WTC11 (cell line): ENCODE data around the gene SHLD1. TPM values are rescaled to one million over a fixed set of nuclear protein-coding genes. Genes with fewer than 3 reads are reported as not detected.

Experiments used
- ATAC-seq: fragments of 200-7000 bp; cut with Tn5 transposase; 2 replicates; pipeline ENCODE4 v1.10.0; 2021; ENCODE audit warnings: mild to moderate bottlenecking, moderate library complexity
- CTCF ChIA-PET: fragments of 300-600 bp; sonication (Branson Sonifier 250); formaldehyde crosslinking; loops from one replicate; lab custom pipeline; 2021; ENCODE audit warnings: antibody characterized with exemption; lab: Charles Lee
- POLR2A ChIA-PET: fragments of 350-600 bp; sonication (Branson Sonifier 250); formaldehyde crosslinking; loops from one replicate; lab custom pipeline; 2021; ENCODE audit warnings: antibody characterized with exemption; lab: Charles Lee
- DNase-seq: peaks from one replicate; pipeline ENCODE4 v3.0.0; 2021; ENCODE audit warnings: low spot score
- H3K27ac Mint-ChIP-seq: 2 replicates; pipeline ENCODE4 v1.8.0; 2021; ENCODE audit warnings: mixed read lengths
- H3K27me3 Mint-ChIP-seq: 2 replicates; pipeline ENCODE4 v1.8.0; 2021; ENCODE audit warnings: low read depth, mild to moderate bottlenecking, moderate library complexity, mixed read lengths
- H3K36me3 Mint-ChIP-seq: 2 replicates; pipeline ENCODE4 v1.8.0; 2021; ENCODE audit warnings: mixed read lengths
- H3K4me1 Mint-ChIP-seq: 2 replicates; pipeline ENCODE4 v1.8.0; 2022; ENCODE audit warnings: mixed read lengths
- H3K4me3 Mint-ChIP-seq: 2 replicates; pipeline ENCODE4 v1.8.0; 2021; ENCODE audit warnings: mild to moderate bottlenecking, moderate library complexity, mixed read lengths
- H3K9me3 Mint-ChIP-seq: 2 replicates; pipeline ENCODE4 v1.8.0; 2021; ENCODE audit warnings: mixed read lengths
- AFF4 ChIP-seq: sonication (generic); formaldehyde crosslinking; IDR thresholded peaks from 2 replicates; pipeline ENCODE4 v1.8.1; 2023; ENCODE audit warnings: mild to moderate bottlenecking, missing genetic modification reagents, borderline replicate concordance
- AR ChIP-seq: fragments of 250-450 bp; sonication (Bioruptor Pico); IDR thresholded peaks from 2 replicates; pipeline ENCODE4 v1.9.0; 2021; ENCODE audit warnings: mild to moderate bottlenecking
- ATF1 ChIP-seq: sonication (generic); formaldehyde crosslinking; IDR thresholded peaks from 2 replicates; pipeline ENCODE4 v1.8.1; 2023; ENCODE audit warnings: mild to moderate bottlenecking, moderate library complexity, missing genetic modification reagents
- CTCF ChIP-seq: fragments of 200-600 bp; IDR thresholded peaks from 2 replicates; pipeline ENCODE4 v1.8.0; 2022; ENCODE audit warnings: antibody characterized with exemption
- ESRRA ChIP-seq: sonication (generic); formaldehyde crosslinking; IDR thresholded peaks from 2 replicates; pipeline ENCODE4 v1.8.1; 2022; ENCODE audit warnings: mild to moderate bottlenecking, missing genetic modification reagents, borderline replicate concordance
- ETV6 ChIP-seq: sonication (generic); formaldehyde crosslinking; IDR thresholded peaks from 2 replicates; pipeline ENCODE4 v1.8.1; 2022; ENCODE audit warnings: mild to moderate bottlenecking, missing genetic modification reagents
- FOXJ3 ChIP-seq: sonication (generic); formaldehyde crosslinking; IDR thresholded peaks from 2 replicates; pipeline ENCODE4 v1.9.0; 2021; ENCODE audit warnings: missing genetic modification reagents, mild to moderate bottlenecking, borderline replicate concordance
- FOXP1 ChIP-seq: sonication (generic); formaldehyde crosslinking; IDR thresholded peaks from 2 replicates; pipeline ENCODE4 v1.8.0; 2022; ENCODE audit warnings: missing genetic modification reagents, mild to moderate bottlenecking, moderate library complexity, borderline replicate concordance
- MAX ChIP-seq: sonication (generic); formaldehyde crosslinking; IDR thresholded peaks from 2 replicates; pipeline ENCODE4 v1.8.0; 2022; ENCODE audit warnings: mild to moderate bottlenecking, missing genetic modification reagents
- NFE2L1 ChIP-seq: sonication (generic); formaldehyde crosslinking; IDR thresholded peaks from 2 replicates; pipeline ENCODE4 v1.8.1; 2023; ENCODE audit warnings: missing genetic modification reagents
- NR1H2 ChIP-seq: sonication (generic); formaldehyde crosslinking; IDR thresholded peaks from 2 replicates; pipeline ENCODE4 v1.9.0; 2021; ENCODE audit warnings: mild to moderate bottlenecking, moderate library complexity, missing genetic modification reagents
- NR3C1 ChIP-seq: sonication (generic); formaldehyde crosslinking; conservative IDR thresholded peaks from 2 replicates; pipeline ENCODE4 v1.8.1; 2023; ENCODE audit warnings: low read depth, mild to moderate bottlenecking, missing genetic modification reagents
- OVOL2 ChIP-seq: fragments of 250-450 bp; sonication (Bioruptor Pico); IDR thresholded peaks from 2 replicates; pipeline ENCODE4 v1.9.0; 2021; ENCODE audit warnings: mild to moderate bottlenecking, borderline replicate concordance
- RORB ChIP-seq: fragments of 250-450 bp; sonication (Bioruptor Pico); IDR thresholded peaks from 2 replicates; pipeline ENCODE4 v1.9.0; 2021; ENCODE audit warnings: mild to moderate bottlenecking
- ZMAT4 ChIP-seq: fragments of 250-450 bp; sonication (Bioruptor Pico); IDR thresholded peaks from 2 replicates; pipeline ENCODE4 v1.9.0; 2021; ENCODE audit warnings: mild to moderate bottlenecking
- ZNF121 ChIP-seq: sonication (generic); formaldehyde crosslinking; IDR thresholded peaks from 2 replicates; pipeline ENCODE4 v1.8.0; 2023; ENCODE audit warnings: missing genetic modification reagents
- ZNF219 ChIP-seq: sonication (generic); formaldehyde crosslinking; IDR thresholded peaks from 2 replicates; pipeline ENCODE4 v1.8.0; 2023; ENCODE audit warnings: missing genetic modification reagents, mild to moderate bottlenecking, borderline replicate concordance
- ZNF263 ChIP-seq: sonication (generic); formaldehyde crosslinking; IDR thresholded peaks from 2 replicates; pipeline ENCODE4 v1.8.1; 2022; ENCODE audit warnings: low read depth, mild to moderate bottlenecking, moderate library complexity, missing genetic modification reagents
- ZNF396 ChIP-seq: fragments of 250-450 bp; sonication (Bioruptor Pico); IDR thresholded peaks from 2 replicates; pipeline ENCODE4 v1.8.0; 2021; ENCODE audit warnings: mild to moderate bottlenecking, moderate library complexity, borderline replicate concordance
- ZNF423 ChIP-seq: fragments of 250-450 bp; sonication (Bioruptor Pico); IDR thresholded peaks from 2 replicates; pipeline ENCODE4 v2.1.2; 2022; ENCODE audit warnings: mild to moderate bottlenecking, moderate library complexity
- ZNF512 ChIP-seq: sonication (generic); formaldehyde crosslinking; IDR thresholded peaks from 2 replicates; pipeline ENCODE4 v1.8.1; 2022; ENCODE audit warnings: missing genetic modification reagents, borderline replicate concordance
- total RNA-seq: library from RNA; stranded (reverse); gene quantifications from 3 replicates; pipeline ENCODE4 v1.2.3, GENCODE V29; 2021

SHLD1 gene
- total RNA-seq, 1 experiment from 2014 or later, result 4.1 TPM

- DNase-seq (no peak), ATAC-seq (no peak)
- Mint-ChIP-seq H3K4me3 (no peak overlapping the region), H3K36me3 (no peaks in the 10 kb centered on the region), H3K4me1 (no peaks in the 10 kb centered on the region), H3K27ac (no peak overlapping the region), H3K27me3 (no peaks in the 10 kb centered on the region), H3K9me3 (peaks cover 8% of the 10 kb centered on the region)
- TF ChIP-seq ZNF121 (CRISPR knock-in tag), result no peak
- TF ChIP-seq ZNF263 (CRISPR knock-in tag), result no peak
- no peak for TF ChIP-seq ZNF512
- TF ChIP-seq OVOL2 (CRISPR knock-in tag), result no peak
- TF ChIP-seq ATF1, result no peak
- no peak for TF ChIP-seq NR1H2 (CRISPR knock-in tag)
- no peak for TF ChIP-seq AFF4
- no peak for TF ChIP-seq AR
- TF ChIP-seq FOXP1, result no peak
- TF ChIP-seq ZNF219, result no peak
- no peak for TF ChIP-seq ZMAT4 (CRISPR knock-in tag)
- no peak for TF ChIP-seq ZNF396 (CRISPR knock-in tag)
- TF ChIP-seq FOXJ3 (CRISPR knock-in tag), result no peak
- no peak for TF ChIP-seq RORB (CRISPR knock-in tag)
- CTCF ChIA-PET, result interaction anchor here (0.6 to 1.3 kb wide), 3 partner anchors 11 to 1296 kb away, joined by 3 to 5 read pairs (median 3); no protein-coding TSS in a partner anchor
- POLR2A ChIA-PET, result interaction anchor here (1.0 kb wide), 1 partner anchor 40 kb away, joined by 6 read pairs; no protein-coding TSS in a partner anchor
Measured at GRCh38 chr20:5836569-5836968, 86.4 kb downstream of the SHLD1 start.

- ChIA-PET POLR2A (no interaction called here), CTCF (interaction anchor here (2.0 kb wide), 1 partner anchor 311 kb away, joined by 7 read pairs; no protein-coding TSS in a partner anchor)
- Mint-ChIP-seq H3K27me3 (no peaks in the 10 kb centered on the region), H3K36me3 (no peaks in the 10 kb centered on the region), H3K9me3 (no peaks in the 10 kb centered on the region), H3K27ac (no peak overlapping the region), H3K4me3 (no peak overlapping the region), H3K4me1 (no peaks in the 10 kb centered on the region)
- ATAC-seq, result no peak
- no peak for DNase-seq
- TF ChIP-seq CTCF, result no peak
- TF ChIP-seq MAX (CRISPR knock-in tag), result no peak
- no peak for TF ChIP-seq ETV6 (CRISPR knock-in tag)
- TF ChIP-seq ZNF423, result no peak
- no peak for TF ChIP-seq NR3C1 (CRISPR knock-in tag)
- no peak for TF ChIP-seq FOXJ3 (CRISPR knock-in tag)
- TF ChIP-seq NFE2L1 (CRISPR knock-in tag), result no peak
- no peak for TF ChIP-seq ZNF121 (CRISPR knock-in tag)
- TF ChIP-seq ESRRA (CRISPR knock-in tag), result no peak
Measured at GRCh38 chr20:5840411-5841002, 90.3 kb downstream of the SHLD1 start.
